ENCODE measurements around the gene SLC9A7. TPM values are rescaled to one million over a fixed set of nuclear protein-coding genes. Genes with fewer than 3 reads are reported as not detected.

The SLC9A7 gene
- total RNA-seq, 1 donor from 2014 or later, result 8.9 TPM

DNA sequence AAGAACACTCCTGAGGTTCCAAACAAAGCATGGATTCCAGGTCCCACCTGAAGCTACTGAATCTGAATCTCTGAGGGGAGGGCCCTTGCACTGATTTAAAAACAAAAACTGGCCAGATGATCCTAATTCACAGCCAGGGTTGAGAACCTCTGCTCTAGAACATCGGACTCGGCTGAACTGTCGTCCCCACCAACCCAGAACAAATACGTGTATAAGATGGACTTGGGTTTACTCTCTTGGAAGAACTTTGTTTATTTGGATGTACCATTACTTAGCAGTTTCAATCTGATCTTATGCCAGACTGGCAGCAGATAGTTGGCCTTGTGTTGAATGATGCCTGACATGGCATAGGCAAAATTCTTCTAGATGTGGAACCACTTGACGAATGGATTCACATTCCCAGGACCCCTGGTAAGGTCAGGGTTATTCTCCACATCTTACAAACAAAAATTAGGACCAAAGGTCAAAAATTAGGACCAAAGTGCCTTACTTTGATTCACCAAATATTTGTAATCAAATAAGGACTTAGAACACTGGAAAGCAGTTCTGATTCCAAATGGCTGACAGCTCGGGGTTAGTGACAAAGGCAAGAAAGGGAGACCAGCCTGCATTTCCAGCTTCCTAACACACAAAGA is 156.3 kb downstream of the SLC9A7 start:
- no peak for DNase-seq (ENCODE audit: low spot score)

- DNase-seq (ENCODE audit: low spot score), result no peak
These were observed 157.6 kb downstream of the SLC9A7 start for GRCh38 chrX:46601283-46601682.

DNA sequence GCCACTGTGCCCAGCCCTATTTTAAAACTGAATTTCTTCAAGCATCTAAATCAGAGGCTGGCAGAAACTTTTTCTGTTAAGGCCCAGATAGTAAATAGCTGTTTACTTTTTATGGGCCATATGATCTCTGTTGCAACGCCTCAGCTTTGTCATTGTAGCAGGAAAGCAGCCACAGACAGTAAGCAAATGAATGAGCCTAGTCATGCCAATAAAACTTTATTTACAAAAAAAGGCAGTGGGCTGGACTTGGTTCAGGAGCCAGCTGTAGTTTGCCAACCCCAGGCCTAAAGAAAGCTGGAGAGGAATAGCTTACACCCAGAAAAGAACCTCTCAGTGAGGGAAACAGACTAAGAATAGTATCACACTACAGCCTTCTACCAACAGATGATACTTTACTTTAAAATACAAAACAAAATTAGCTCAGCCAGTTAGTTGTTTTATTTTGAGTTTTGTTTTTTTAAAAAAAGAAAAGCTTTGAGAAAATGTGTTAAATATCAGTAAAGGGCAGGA is 159.8 kb downstream of the SLC9A7 start:
- DNase-seq (ENCODE audit: low spot score), result no peak

- DNase-seq (ENCODE audit: low spot score), result no peak
These were observed 161.1 kb downstream of the SLC9A7 start for GRCh38 chrX:46597771-46598170.

- no peak for DNase-seq (ENCODE audit: low spot score)
These were observed 161.7 kb downstream of the SLC9A7 start for GRCh38 chrX:46597208-46597607.

DNA sequence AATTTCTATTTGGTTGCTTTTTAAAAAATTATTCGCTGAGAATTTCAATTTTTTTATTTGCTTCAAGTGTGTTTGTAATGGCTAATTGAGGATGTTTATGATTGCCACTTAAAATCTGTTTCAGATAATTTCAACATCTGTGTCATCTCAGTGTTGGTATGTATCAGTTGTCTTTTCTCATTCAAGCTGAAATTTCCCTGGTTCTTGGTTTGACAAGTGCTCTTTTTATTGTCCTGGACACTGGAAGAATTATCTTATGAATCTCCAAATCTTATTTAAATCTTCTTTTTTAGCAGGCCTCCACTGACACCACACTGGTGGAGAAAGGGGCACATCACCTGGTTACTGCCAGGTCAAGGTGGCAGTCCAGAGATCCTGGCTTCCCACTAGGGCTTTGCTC is 163.8 kb downstream of the SLC9A7 start:
- DNase-seq (ENCODE audit: low spot score), result no peak

- DNase-seq (ENCODE audit: low spot score), result no peak
These were observed 168.8 kb downstream of the SLC9A7 start for GRCh38 chrX:46589977-46590723.

- no peak for DNase-seq (ENCODE audit: low spot score)
These were observed 170.7 kb downstream of the SLC9A7 start for GRCh38 chrX:46588263-46588662.

GRCh38 chrX:46587753-46588171 is 171.2 kb downstream of the SLC9A7 start:
- DNase-seq (ENCODE audit: low spot score), result no peak

- no peak for DNase-seq (ENCODE audit: low spot score)
These were observed 171.8 kb downstream of the SLC9A7 start for GRCh38 chrX:46587158-46587557.

DNA sequence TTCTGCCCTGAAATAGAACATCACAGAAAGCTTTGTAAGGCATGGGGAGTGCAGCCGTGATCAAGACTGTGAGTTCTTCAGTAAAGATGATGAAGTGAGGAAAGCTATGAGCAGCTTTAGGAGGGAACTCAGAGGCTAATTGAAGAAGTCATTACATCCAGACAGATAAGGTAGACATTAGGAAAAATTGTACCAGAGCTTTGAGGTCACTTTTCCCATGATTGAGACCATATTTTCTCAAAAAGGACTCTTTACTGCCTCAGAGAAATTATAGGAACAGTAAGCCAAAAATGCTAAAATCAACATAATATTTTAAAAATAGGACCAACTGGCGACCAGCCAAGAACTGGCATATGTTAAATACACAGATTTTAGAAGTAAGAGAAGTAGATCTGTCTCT is 174.2 kb downstream of the SLC9A7 start:
- DNase-seq (ENCODE audit: low spot score), result no peak

- DNase-seq (ENCODE audit: low spot score), result no peak
These were observed 176.0 kb downstream of the SLC9A7 start for GRCh38 chrX:46582966-46583365.

DNA sequence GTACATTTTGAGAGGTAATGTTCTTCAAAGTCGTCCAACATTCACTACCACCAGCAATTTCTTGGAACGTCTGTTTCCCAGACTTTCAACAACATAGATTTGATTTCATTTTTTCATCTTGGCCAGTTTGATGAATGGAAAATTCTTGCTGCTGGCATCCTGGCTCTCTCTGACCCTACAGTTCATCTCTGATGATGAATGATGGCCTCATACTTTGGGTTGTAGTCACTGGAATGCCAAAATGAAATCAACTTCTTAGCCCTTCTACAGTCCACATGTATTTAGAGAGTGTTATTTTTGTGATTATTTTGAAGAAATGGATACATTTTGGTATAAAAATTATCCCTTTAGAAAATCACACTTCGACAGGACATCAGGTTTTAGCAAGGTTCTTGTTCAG is 176.6 kb downstream of the SLC9A7 start:
- DNase-seq (ENCODE audit: low spot score), result no peak

DNA sequence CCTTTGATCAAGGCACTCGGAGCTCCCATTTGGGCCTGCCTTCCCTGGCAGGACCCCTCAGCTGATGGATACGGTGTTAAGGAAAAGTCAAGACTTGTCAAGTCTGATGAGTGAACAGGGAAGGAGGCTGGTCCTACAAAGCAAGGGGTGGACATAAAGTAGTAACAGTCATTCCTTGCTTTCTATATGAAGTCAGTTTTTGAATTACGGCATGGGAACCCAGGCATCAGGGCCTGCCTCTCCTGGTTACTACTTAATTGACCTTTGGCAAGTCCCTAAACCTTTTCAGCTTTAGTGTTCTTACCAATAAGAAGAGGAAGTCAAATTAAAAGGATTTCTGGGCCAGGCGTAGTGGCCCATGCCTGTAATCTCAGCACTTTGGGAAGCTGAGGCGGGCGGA is 178.3 kb downstream of the SLC9A7 start:
- no peak for DNase-seq (ENCODE audit: low spot score)

- no peak for DNase-seq (ENCODE audit: low spot score)
These were observed 179.7 kb downstream of the SLC9A7 start for GRCh38 chrX:46579250-46579649.

GRCh38 chrX:46577221-46578005 is 181.5 kb downstream of the SLC9A7 start:
- no peak for DNase-seq (ENCODE audit: low spot score)

DNA sequence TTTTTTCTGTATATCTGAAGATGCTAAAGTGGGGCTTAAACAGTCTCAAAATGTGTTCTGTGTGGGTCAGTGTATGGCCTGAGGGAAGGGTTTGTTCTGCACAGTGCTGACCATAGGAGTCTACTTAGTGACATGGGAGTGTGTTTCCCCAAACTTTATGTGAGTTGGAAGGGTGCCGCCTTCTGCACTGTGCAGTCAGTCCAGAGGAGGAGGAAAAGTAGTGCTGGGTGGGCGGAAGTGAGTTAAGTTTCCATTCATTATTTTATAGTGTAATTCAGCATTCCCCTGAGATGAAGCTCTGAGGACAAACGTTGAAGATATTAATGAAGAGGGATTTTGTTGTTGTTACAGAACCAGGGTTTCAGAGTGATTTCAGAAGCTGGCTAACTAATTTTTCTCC is 182.5 kb downstream of the SLC9A7 start:
- DNase-seq (ENCODE audit: low spot score), result no peak

- no peak for DNase-seq (ENCODE audit: low spot score)
These were observed 182.9 kb downstream of the SLC9A7 start for GRCh38 chrX:46575991-46576392.

DNA sequence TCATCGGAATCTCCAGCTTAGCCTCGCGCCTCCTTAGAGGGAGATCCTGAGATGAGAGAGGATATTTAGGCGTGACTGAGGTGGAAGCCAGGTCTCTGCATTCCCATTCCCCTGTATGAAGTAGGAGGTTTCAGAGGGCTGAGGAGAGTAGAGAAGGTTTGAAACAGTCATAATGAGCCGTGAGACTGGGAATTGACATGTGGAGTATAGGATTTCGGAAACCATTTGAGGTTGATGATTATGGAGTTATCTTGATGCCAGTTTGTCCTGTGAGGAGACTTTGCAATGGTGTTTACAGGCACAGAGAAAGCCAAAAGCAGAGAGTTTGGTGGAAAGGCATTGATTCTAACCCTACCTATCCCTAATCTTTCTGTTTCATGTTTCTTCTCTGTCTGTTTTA is 183.3 kb downstream of the SLC9A7 start:
- DNase-seq (ENCODE audit: low spot score), result no peak

GRCh38 chrX:46574774-46575381 is 184.0 kb downstream of the SLC9A7 start:
- DNase-seq (ENCODE audit: low spot score), result no peak

DNA sequence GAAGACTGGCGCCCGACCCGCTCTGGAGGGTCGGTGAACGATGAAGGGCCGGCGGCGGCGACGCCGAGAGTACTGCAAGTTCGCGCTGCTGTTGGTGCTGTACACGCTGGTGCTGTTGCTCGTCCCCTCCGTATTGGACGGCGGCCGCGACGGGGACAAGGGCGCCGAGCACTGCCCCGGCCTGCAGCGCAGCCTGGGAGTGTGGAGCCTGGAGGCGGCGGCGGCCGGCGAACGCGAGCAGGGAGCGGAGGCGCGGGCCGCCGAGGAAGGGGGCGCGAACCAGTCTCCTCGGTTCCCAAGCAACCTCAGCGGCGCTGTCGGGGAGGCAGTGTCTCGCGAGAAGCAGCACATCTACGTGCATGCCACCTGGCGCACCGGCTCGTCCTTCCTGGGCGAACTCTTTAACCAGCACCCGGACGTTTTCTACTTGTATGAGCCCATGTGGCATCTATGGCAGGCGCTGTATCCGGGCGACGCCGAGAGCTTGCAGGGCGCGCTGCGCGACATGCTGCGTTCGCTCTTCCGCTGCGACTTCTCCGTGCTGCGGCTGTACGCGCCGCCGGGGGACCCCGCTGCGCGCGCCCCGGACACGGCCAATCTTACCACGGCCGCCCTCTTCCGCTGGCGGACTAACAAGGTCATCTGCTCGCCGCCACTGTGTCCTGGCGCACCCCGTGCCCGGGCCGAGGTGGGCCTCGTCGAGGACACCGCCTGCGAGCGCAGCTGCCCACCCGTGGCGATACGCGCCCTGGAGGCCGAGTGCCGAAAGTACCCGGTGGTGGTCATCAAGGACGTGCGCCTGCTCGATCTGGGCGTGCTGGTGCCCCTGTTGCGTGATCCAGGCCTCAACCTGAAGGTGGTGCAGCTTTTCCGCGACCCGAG is 184.8 kb downstream of the SLC9A7 start:
- DNase-seq (ENCODE audit: low spot score), result no peak

All from ureter (tissue), 1 donor.